Common myeloid progenitor, CD34-positive (primary cell): ENCODE results near the gene NFIB.

Source experiments
- CTCF ChIA-PET: fragments of 350-600 bp; sonication (Branson Sonifier 250); formaldehyde crosslinking; loops from one replicate; lab custom pipeline; 2021; ENCODE audit warnings: antibody characterized with exemption; lab: Charles Lee
- POLR2A ChIA-PET: fragments of 350-600 bp; sonication (Branson Sonifier 250); formaldehyde crosslinking; loops from one replicate; lab custom pipeline; 2021; ENCODE audit warnings: antibody characterized with exemption; lab: Charles Lee
- DNase-seq, 3 donors: peaks; one replicate each; pipeline versions ENCODE4 v3.0.0 to v3.0.0-alpha.2; 2013
- H3K27ac ChIP-seq, 2 experiments: 1 replicate in 1 of 2; 2 replicates in 1 of 2; pipeline ENCODE4 v1.7.0; 2013; ENCODE audit warnings: inconsistent platforms in 2 of 2, low read length in 2 of 2, mild to moderate bottlenecking in 2 of 2, low read depth in 1 of 2, moderate library complexity in 1 of 2; ENCODE audit not compliant: severe bottlenecking in 2 of 2, insufficient read depth in 1 of 2, poor library complexity in 1 of 2
- H3K27me3 ChIP-seq, 5 experiments: replicated peaks in 2 of 5; 1 replicate in 3 of 5; 2 replicates in 2 of 5; pipeline versions ENCODE4 v1.6.1 to v1.7.0; 2013; ENCODE audit warnings: low read length in 4 of 5, mild to moderate bottlenecking in 2 of 5, moderate library complexity in 2 of 5, inconsistent platforms in 1 of 5; ENCODE audit not compliant: insufficient read depth in 5 of 5, control insufficient read depth in 4 of 5
- H3K36me3 ChIP-seq, 4 experiments: 1 replicate in 2 of 4; 2 replicates in 2 of 4; pipeline versions ENCODE4 v1.6.1 to v1.7.0; 2013; ENCODE audit warnings: low read length in 3 of 4, control low read depth in 1 of 4, mild to moderate bottlenecking in 1 of 4; ENCODE audit not compliant: control insufficient read depth in 4 of 4, insufficient read depth in 4 of 4
- H3K4me1 ChIP-seq, 4 experiments: 1 replicate in 3 of 4; 2 replicates in 1 of 4; pipeline versions ENCODE4 v1.6.1 to v1.7.1; 2013; ENCODE audit warnings: low read length in 3 of 4, mild to moderate bottlenecking in 3 of 4, control low read depth in 1 of 4, inconsistent platforms in 1 of 4, moderate library complexity in 1 of 4; ENCODE audit not compliant: control insufficient read depth in 4 of 4, insufficient read depth in 4 of 4; ENCODE audit errors: control extremely low read depth in 1 of 4
- H3K4me3 ChIP-seq, 7 experiments: 1 replicate in 4 of 7; 2 replicates in 3 of 7; pipeline versions ENCODE4 v1.5.1 to v1.7.0; 2013; ENCODE audit warnings: mild to moderate bottlenecking in 7 of 7, low read length in 6 of 7, moderate library complexity in 6 of 7, inconsistent platforms in 2 of 7, low read depth in 2 of 7, control low read depth in 1 of 7; ENCODE audit not compliant: insufficient read depth in 4 of 7, control insufficient read depth in 1 of 7; ENCODE audit errors: extremely low read depth in 1 of 7
- H3K9me3 ChIP-seq, 5 experiments: 1 replicate in 4 of 5; 2 replicates in 1 of 5; pipeline versions ENCODE4 v1.6.1 to v1.7.1; 2013; ENCODE audit warnings: low read length in 4 of 5, mild to moderate bottlenecking in 2 of 5, inconsistent platforms in 1 of 5, low read depth in 1 of 5, moderate library complexity in 1 of 5; ENCODE audit not compliant: control insufficient read depth in 4 of 5, insufficient read depth in 2 of 5; ENCODE audit errors: control extremely low read depth in 1 of 5
- WGBS: methylation state at CpG from one replicate; pipeline ENCODE4 v1.1.5; 2013; ENCODE audit not compliant: insufficient coverage; 5-methylcytosine and 5-hydroxymethylcytosine counted together

Gene NFIB

DNA sequence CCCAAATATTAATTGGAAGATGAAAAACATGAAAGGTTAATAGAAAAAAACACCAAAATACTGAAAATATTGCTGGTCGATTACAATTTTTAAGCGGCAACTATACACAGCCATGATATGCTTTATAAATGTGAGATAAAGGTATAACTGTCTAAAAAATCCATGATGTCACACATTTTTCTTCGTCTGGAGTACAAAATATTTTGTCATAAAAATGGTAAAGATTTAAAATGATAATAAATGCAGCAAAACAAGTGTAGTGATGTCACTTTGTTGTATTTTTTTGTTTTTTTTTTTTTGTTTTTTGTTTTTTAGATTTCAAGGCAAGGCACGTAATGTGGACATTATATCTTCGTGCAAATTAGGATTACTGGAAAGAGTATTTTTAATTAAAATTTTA is 227.4 kb downstream of the NFIB start:
- H3K9me3 ChIP-seq = no peaks in the 10 kb centered on the region
- no CpG with 5 or more reads among the region's 5 CpGs for WGBS
- H3K4me1 ChIP-seq = no peaks in the 10 kb centered on the region
- no peaks in the 10 kb centered on the region for H3K27me3 ChIP-seq
- no peak overlapping the region for H3K27ac ChIP-seq
- no peaks in the 10 kb centered on the region for H3K36me3 ChIP-seq
- ChIA-PET POLR2A (no interaction called here), CTCF (no interaction called here)
- no peak overlapping the region for H3K4me3 ChIP-seq
- DNase-seq = no peak

GRCh38 chr9:14085810-14086209 is 228.1 kb downstream of the NFIB start:
- Histone ChIP-seq H3K27ac (no peak overlapping the region), H3K9me3 (no peaks in the 10 kb centered on the region), H3K4me3 (no peak overlapping the region), H3K36me3 (no peaks in the 10 kb centered on the region), H3K27me3 (no peaks in the 10 kb centered on the region), H3K4me1 (peaks cover 0 to 3% (median 0%) of the 10 kb centered on the region in 4 experiments)
- ChIA-PET CTCF (no interaction called here), POLR2A (no interaction called here)
- no CpG with 5 or more reads among the region's 1 CpG for WGBS
- no peak for DNase-seq

DNA sequence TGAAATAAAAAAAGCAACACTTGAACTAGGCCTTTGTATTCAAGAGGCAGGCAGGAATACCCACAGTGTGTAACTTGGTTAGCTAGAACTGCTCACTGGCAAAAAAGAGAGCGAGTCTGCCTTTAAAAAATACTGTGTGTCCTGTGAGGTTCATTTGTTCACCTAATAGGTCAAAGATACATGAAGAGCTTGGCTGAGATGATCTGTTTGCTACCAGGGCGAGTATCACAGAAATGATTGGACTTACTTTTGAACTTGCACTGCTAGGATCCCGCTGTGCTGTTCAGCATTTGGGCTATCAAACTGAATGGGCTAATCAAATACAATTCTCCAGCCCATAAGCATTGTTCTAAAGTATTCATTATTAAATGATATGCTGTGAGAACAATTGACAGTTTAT is 229.1 kb downstream of the NFIB start:
- H3K9me3 ChIP-seq = no peaks in the 10 kb centered on the region
- ChIA-PET CTCF (no interaction called here), POLR2A (interaction anchor here (0.6 kb wide), 1 partner anchor 449 kb away, joined by 3 read pairs; no protein-coding TSS in a partner anchor)
- peaks cover 0 to 3% (median 0%) of the 10 kb centered on the region in 4 experiments for H3K4me1 ChIP-seq
- H3K36me3 ChIP-seq = no peaks in the 10 kb centered on the region
- 100% methylated on average over 2 of the region's 3 CpGs for WGBS
- H3K27me3 ChIP-seq = no peaks in the 10 kb centered on the region
- no peak for DNase-seq
- H3K27ac ChIP-seq = no peak overlapping the region
- H3K4me3 ChIP-seq = no peak overlapping the region

DNA sequence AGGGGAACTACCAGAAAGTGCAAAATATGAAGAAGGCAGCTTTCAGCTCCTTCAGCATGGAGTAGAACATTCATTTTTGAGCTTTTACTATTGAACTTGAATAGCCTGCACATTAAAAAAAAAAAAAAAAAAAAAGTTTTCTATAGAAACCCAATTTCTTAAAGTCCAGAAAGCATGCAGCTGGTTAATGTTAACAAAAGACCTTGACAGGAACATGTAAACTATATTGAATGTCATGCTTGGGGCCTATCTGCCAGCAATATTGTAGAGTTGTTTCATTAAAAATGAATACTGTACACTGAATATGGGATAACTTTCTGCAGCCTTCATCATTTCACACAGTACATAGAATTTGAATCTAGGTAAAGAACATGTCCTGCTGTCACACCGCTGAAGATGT is 230.6 kb downstream of the NFIB start:
- H3K4me1 ChIP-seq = peaks cover 0 to 3% (median 0%) of the 10 kb centered on the region in 4 experiments
- POLR2A ChIA-PET = interaction anchor here (0.6 kb wide), 1 partner anchor 12 kb away, joined by 3 read pairs; no protein-coding TSS in a partner anchor
- H3K27me3 ChIP-seq = no peaks in the 10 kb centered on the region
- H3K36me3 ChIP-seq = no peaks in the 10 kb centered on the region
- no peak for DNase-seq
- 100% methylated on average over 1 of the region's 1 CpG for WGBS
- no peak overlapping the region for H3K4me3 ChIP-seq
- no peak overlapping the region for H3K27ac ChIP-seq
- H3K9me3 ChIP-seq = no peaks in the 10 kb centered on the region
- CTCF ChIA-PET = interaction anchor here (1.1 kb wide), 2 partner anchors 12 to 15 kb away, joined by 3 read pairs; no protein-coding TSS in a partner anchor

DNA sequence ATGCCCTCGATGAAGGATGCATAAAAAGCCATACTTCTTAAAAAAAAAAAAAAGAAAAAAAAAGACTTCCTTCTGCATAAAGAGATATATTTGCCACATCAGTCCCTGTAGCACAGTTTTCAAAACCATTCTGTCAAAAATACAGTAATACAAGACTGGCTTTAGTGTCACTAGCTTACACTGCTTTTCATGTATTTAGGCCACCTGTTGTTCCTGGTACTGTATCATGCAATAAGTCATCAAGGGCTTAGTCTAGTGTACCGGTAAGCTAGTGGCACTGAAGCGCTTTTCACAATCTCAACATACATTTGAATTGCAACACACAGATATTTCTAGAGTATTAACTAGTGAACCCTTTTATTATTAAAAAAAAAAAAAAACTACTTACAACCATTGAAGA is 231.2 kb downstream of the NFIB start:
- Histone ChIP-seq H3K4me3 (no peak overlapping the region), H3K36me3 (no peaks in the 10 kb centered on the region), H3K27ac (no peak overlapping the region), H3K9me3 (no peaks in the 10 kb centered on the region), H3K27me3 (no peaks in the 10 kb centered on the region), H3K4me1 (peaks cover 0 to 3% (median 0%) of the 10 kb centered on the region in 4 experiments)
- CTCF ChIA-PET = interaction anchor here (1.1 kb wide), 2 partner anchors 11 to 15 kb away, joined by 3 read pairs; no protein-coding TSS in a partner anchor
- WGBS = 0% methylated on average over 1 of the region's 3 CpGs
- POLR2A ChIA-PET = no interaction called here
- DNase-seq = no peak

DNA sequence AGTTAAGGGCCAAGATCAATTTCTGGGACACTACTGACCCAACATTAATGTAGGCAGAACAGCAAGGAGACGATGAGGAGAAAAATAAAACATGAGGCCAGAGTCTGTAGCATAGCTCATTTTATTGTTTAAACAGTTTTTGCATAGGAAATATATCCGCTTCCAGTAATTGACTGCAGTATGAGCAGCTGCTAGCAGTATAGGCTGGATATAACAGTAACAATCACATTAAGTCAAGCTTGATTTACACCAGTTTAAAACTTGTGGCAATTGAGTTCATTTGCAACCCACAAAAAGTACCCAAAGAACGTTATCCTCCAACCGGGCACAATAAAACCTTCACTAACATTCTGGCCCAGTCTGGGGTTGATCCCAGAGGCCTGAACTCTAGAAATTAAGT is 232.2 kb downstream of the NFIB start:
- Histone ChIP-seq H3K27ac (no peak overlapping the region), H3K9me3 (no peaks in the 10 kb centered on the region), H3K36me3 (no peaks in the 10 kb centered on the region), H3K4me3 (no peak overlapping the region), H3K27me3 (no peaks in the 10 kb centered on the region), H3K4me1 (peaks cover 0 to 3% (median 0%) of the 10 kb centered on the region in 4 experiments)
- no peak for DNase-seq
- CTCF ChIA-PET = no interaction called here
- no CpG with 5 or more reads among the region's 4 CpGs for WGBS
- POLR2A ChIA-PET = no interaction called here

DNA sequence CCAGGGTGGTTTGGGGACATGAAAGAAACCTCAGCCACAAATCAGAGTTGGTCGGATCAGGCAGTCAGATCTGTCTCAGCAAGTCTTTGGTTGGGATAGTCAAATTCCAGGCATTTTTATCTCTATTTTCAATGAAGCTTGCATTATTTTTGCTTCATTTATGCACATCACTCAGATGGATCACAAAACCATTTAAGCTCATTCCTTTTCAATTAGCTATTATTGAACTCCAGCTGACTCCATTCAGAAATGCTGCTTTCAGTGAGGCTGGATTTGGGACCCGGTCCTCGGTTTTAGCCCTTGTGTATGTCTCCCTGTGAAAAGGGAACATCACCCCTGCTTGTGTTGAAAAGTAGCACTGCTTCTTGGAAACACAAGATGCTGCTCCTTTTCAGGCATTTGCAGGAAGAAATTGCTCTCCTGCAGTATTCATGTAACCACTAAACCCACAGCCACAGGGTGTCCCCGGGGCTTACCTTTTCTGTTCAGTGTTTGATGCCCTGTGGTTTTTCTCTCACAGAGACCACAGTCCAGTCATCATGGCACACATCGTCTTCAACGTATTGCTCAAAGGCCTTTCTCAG is 232.9 kb downstream of the NFIB start:
- POLR2A ChIA-PET = no interaction called here
- WGBS = 0% methylated on average over 1 of the region's 6 CpGs

More for the DNA sequence above, 232.9 kb downstream of the NFIB start:
- Histone ChIP-seq H3K27ac (no peak overlapping the region), H3K9me3 (no peaks in the 10 kb centered on the region), H3K36me3 (no peaks in the 10 kb centered on the region), H3K4me1 (peaks cover 0 to 3% (median 0%) of the 10 kb centered on the region in 4 experiments), H3K4me3 (no peak overlapping the region), H3K27me3 (no peaks in the 10 kb centered on the region)
- CTCF ChIA-PET = no interaction called here
- DNase-seq = peak in 2 of 3 donors; percentile 37 to 52
